HG03469 (cell line): Measurements from ENCODE around the gene OTC.

Source experiments
- ATAC-seq: cut with Tn5 transposase; IDR thresholded peaks from one replicate; pipeline ENCODE4 v1.9.1; 2021; ENCODE audit warnings: mild to moderate bottlenecking, moderate library complexity, moderate number of reproducible peaks; ENCODE audit not compliant: unreplicated experiment

Gene OTC

DNA sequence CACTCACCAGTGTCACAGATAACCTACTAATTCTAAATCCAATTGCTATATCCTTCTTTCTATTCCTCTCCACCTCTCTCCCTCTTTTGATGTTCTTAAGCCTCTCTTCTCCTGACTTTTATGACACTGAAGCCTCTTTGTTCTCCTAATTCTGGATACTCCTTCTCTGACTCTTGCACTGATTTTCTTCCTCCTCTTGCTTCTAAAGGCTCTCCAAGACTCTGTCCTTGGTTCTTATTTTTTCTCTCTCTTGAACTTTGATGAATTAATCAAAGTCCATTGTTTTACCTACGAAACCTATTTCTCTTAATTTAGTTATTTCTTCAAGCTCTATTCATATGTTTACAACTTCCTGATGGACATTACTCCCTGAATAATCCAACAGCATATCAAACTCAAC lies 113.3 kb downstream of the OTC start:
- no peak for ATAC-seq

DNA sequence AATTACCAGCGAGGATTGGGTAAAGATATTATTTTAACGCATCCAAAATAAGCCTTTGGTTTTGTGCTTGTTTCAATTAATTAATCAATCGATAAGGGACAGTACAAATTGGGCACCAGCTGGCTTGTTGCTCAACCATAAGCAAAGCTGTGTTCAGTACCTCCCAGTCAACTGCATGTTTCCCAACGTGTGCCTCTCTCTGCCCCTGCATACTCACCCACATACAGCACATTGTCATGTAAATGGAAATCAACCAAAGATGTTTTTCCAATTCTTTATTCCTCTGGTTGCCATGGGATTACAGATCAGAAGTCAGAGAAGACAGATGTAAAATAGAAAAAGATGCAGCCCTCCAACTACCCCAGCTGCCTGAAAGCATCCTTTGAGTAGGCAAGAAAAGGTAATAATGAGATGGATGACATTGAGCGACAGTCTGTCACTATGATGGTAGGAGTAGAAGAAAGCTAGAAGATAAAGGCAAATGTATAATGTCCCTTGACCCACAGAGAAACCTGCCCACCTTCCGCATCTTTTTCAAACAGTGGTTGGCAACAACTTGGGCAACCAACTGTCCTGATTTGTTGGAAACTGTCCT lies 116.3 kb downstream of the OTC start:
- no peak for ATAC-seq
